ACHN (cell line): Measurements from ENCODE around the gene CUZD1.
"Not testable (repeated sequence)": the region's sequence is repeated elsewhere in the genome, so short reads cannot be mapped to it uniquely, and the experiment has no call there.

Source experiments
- DNase-seq: peaks from one replicate; pipeline ENCODE4 v3.0.0-alpha.2; 2015
- in situ Hi-C: cut with HindIII; loops from 2 replicates; pipeline ENCODE4 v1.10.0; 2017; ENCODE audit warnings: low sequenced_read_pairs, low pct_ligation_motif_present, low pct_unique_long_range_greater_than_20kb

The CUZD1 gene

GRCh38 chr10:122859527-122859926 lies 13.9 kb upstream of the CUZD1 start:
- in situ Hi-C loops = no loop called here
- DNase-seq = no peak

GRCh38 chr10:122858042-122858441 lies 12.4 kb upstream of the CUZD1 start:
- DNase-seq, in situ Hi-C loops: not testable (repeated sequence)

- in situ Hi-C loops = no loop called here
- no peak for DNase-seq
These were observed 11.2 kb upstream of the CUZD1 start for GRCh38 chr10:122856902-122857301.

GRCh38 chr10:122855745-122856144 lies 10.1 kb upstream of the CUZD1 start:
- in situ Hi-C loops = no loop called here

GRCh38 chr10:122854648-122855047 lies 9.0 kb upstream of the CUZD1 start:
- in situ Hi-C loops = no loop called here
- peak; percentile 72 for DNase-seq

More at GRCh38 chr10:122855745-122856144, 10.1 kb upstream of the CUZD1 start:
- DNase-seq = no peak

- DNase-seq = no peak
- in situ Hi-C loops = no loop called here
These were observed 8.1 kb upstream of the CUZD1 start for GRCh38 chr10:122853665-122854313.

- in situ Hi-C loops = no loop called here
- DNase-seq = no peak
These were observed 6.6 kb upstream of the CUZD1 start for GRCh38 chr10:122852261-122852660.

- no peak for DNase-seq
- in situ Hi-C loops = no loop called here
These were observed 5.3 kb upstream of the CUZD1 start for GRCh38 chr10:122850705-122851640.

GRCh38 chr10:122849900-122850605 lies 4.4 kb upstream of the CUZD1 start:
- in situ Hi-C loops = no loop called here
- DNase-seq = no peak

GRCh38 chr10:122849090-122849489 lies 3.4 kb upstream of the CUZD1 start:
- in situ Hi-C loops = no loop called here
- no peak for DNase-seq

- no peak for DNase-seq
- in situ Hi-C loops = no loop called here
These were observed 2.3 kb upstream of the CUZD1 start for GRCh38 chr10:122847782-122848604.

GRCh38 chr10:122844146-122844545 lies 1.5 kb downstream of the CUZD1 start:
- in situ Hi-C loops = no loop called here
- no peak for DNase-seq

- in situ Hi-C loops = no loop called here
These were observed 4.1 kb downstream of the CUZD1 start for GRCh38 chr10:122841569-122841968.

GRCh38 chr10:122839505-122839904 lies 6.2 kb downstream of the CUZD1 start:
- in situ Hi-C loops = no loop called here

More at GRCh38 chr10:122841569-122841968, 4.1 kb downstream of the CUZD1 start:
- DNase-seq = no peak

GRCh38 chr10:122838880-122839279 lies 6.8 kb downstream of the CUZD1 start:
- in situ Hi-C loops = no loop called here

More at GRCh38 chr10:122839505-122839904, 6.2 kb downstream of the CUZD1 start:
- no peak for DNase-seq

GRCh38 chr10:122835908-122836307 lies 9.7 kb downstream of the CUZD1 start:
- no peak for DNase-seq
- in situ Hi-C loops = no loop called here

More at GRCh38 chr10:122838880-122839279, 6.8 kb downstream of the CUZD1 start:
- DNase-seq = no peak

- in situ Hi-C loops = no loop called here
These were observed 14.7 kb downstream of the CUZD1 start for GRCh38 chr10:122830965-122831353.

GRCh38 chr10:122830273-122830964 lies 15.2 kb downstream of the CUZD1 start:
- DNase-seq = no peak
- in situ Hi-C loops = no loop called here

More at GRCh38 chr10:122830965-122831353, 14.7 kb downstream of the CUZD1 start:
- no peak for DNase-seq
